ENCODE results near the gene SERPINB7. TPM values are rescaled to one million over a fixed set of nuclear protein-coding genes. Genes with fewer than 3 reads are reported as not detected.

SERPINB7 gene
- total RNA-seq, 1 donor from 2014 or later = not detected

DNA sequence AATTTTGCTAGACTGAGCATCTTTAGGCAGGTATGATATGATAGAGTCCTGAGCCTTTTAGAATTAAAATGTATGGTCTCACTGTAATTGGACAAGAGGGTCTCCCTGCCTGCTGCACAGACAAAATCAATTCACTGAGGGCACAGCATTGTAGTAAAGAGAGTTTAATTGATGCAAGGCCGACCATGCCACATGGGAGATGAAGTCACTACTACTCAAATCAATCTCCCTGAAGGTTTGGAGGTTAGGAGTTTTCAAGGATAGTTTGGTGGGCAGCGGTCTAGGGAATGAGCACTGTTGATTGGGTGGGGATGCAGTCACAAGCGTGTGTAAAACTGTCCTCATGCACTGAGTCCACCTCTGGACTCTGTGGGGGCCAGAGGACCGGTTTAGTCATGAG lies 26.1 kb downstream of the SERPINB7 start:
- DNase-seq (ENCODE audit: low spot score) = no peak
- Mint-ChIP-seq H3K27ac (no peak overlapping the region), H3K4me1 (ENCODE audit: low read depth) (no peaks in the 10 kb centered on the region), H3K9me3 (no peaks in the 10 kb centered on the region), H3K27me3 (ENCODE audit: insufficient read depth) (no peaks in the 10 kb centered on the region), H3K4me3 (no peak overlapping the region), H3K36me3 (ENCODE audit: low read depth) (no peaks in the 10 kb centered on the region)
- intact Hi-C loops (cut with micrococcal nuclease) = no loop called here

- Mint-ChIP-seq H3K36me3 (ENCODE audit: low read depth) (no peaks in the 10 kb centered on the region), H3K9me3 (no peaks in the 10 kb centered on the region), H3K4me3 (no peak overlapping the region), H3K4me1 (ENCODE audit: low read depth) (no peaks in the 10 kb centered on the region), H3K27me3 (ENCODE audit: insufficient read depth) (no peaks in the 10 kb centered on the region), H3K27ac (no peak overlapping the region)
- intact Hi-C loops (cut with micrococcal nuclease) = no loop called here
- DNase-seq (ENCODE audit: low spot score) = no peak
Measured at GRCh38 chr18:63808125-63808524, 32.9 kb downstream of the SERPINB7 start.

DNA sequence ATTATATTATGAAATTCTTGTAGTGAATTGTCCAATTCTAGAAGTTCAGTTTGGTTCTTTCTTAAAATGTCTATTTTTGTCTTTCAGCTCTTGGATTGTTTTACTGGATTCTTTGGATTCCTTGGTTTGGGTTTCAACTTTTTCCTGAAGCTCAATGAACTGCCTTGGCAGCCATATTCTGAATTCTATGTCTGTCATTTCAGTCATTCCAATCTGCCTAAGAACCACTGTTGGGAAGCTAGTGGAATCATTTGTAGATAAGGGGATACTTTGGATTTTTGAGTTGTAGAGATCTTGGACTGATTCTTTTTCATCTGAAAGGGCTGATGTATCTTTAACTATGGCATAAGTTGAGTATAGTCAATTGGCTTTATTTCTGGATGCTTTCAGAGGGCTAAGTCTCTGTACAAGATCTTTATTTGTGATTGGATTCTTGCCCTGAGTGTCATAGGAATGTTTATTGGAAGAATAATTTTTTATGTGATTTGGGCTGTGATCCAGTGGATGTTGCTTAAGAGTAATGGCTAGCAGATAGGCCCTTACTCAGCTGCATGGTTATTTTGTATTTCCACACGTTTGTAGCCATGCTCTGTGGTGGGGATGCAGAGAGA lies 42.3 kb downstream of the SERPINB7 start:
- intact Hi-C loops (cut with micrococcal nuclease) = no loop called here
- Mint-ChIP-seq H3K4me1 (ENCODE audit: low read depth) (no peaks in the 10 kb centered on the region), H3K9me3 (peaks cover 6% of the 10 kb centered on the region), H3K27ac (no peak overlapping the region), H3K4me3 (no peak overlapping the region), H3K27me3 (ENCODE audit: insufficient read depth) (peaks cover 8% of the 10 kb centered on the region), H3K36me3 (ENCODE audit: low read depth) (peaks cover 1% of the 10 kb centered on the region)
- DNase-seq (ENCODE audit: low spot score) = no peak

DNA sequence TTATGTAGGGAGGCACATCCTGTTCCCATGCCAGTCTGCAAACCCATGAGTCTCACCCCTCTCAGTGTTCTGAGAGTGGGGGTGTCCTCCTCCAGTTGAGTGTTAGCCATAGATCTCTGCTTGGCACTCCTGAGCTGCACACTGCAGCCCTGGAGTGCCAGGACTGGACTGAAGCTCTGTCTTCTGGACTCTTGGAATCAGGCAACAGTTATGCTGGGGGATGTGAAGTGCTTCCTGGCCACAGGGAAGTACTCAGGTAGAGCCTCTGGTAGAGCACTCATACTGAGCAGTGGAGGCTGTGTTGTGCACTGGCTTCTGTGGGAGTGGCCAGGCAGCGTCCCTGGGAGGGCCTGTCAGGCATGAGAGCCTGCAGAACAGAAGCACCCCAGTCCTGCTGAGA lies 43.0 kb downstream of the SERPINB7 start:
- peaks cover 6% of the 10 kb centered on the region for H3K9me3 Mint-ChIP-seq
- H3K4me1 Mint-ChIP-seq (ENCODE audit: low read depth) = no peaks in the 10 kb centered on the region
- H3K27me3 Mint-ChIP-seq (ENCODE audit: insufficient read depth) = peaks cover 8% of the 10 kb centered on the region
- no peak overlapping the region for H3K27ac Mint-ChIP-seq
- no peak for DNase-seq (ENCODE audit: low spot score)
- intact Hi-C loops (cut with micrococcal nuclease) = no loop called here
- H3K36me3 Mint-ChIP-seq (ENCODE audit: low read depth) = peaks cover 1% of the 10 kb centered on the region
- H3K4me3 Mint-ChIP-seq = no peak overlapping the region

DNA sequence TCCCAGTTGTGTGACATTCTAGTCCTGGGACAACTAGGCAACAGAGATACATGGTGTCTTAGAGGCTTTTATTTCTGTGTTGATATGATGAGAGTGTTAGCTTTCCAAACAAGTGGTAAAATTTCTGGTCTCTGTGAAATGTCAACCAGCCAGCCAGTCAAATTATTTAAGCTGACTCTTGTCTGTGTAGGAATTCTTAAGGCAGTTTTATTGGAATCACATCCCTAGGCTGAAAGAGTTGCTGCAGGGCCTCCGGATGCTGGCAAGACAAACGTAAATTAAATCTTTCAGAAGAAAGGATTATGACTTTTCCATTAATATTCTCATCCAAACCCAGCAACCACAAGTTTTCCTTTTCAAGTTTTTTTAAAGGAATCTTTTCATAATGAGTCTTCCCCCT lies 44.6 kb downstream of the SERPINB7 start:
- intact Hi-C loops (cut with micrococcal nuclease) = no loop called here
- H3K27me3 Mint-ChIP-seq (ENCODE audit: insufficient read depth) = peaks cover 8% of the 10 kb centered on the region

GRCh38 chr18:63820694-63821093 lies 45.5 kb downstream of the SERPINB7 start:
- no peaks in the 10 kb centered on the region for H3K4me1 Mint-ChIP-seq (ENCODE audit: low read depth)
- peaks cover 7% of the 10 kb centered on the region for H3K27me3 Mint-ChIP-seq (ENCODE audit: insufficient read depth)
- intact Hi-C loops (cut with micrococcal nuclease) = no loop called here
- H3K9me3 Mint-ChIP-seq = peaks cover 6% of the 10 kb centered on the region
- no peak for DNase-seq (ENCODE audit: low spot score)
- no peak overlapping the region for H3K27ac Mint-ChIP-seq
- H3K4me3 Mint-ChIP-seq = no peak overlapping the region
- H3K36me3 Mint-ChIP-seq (ENCODE audit: low read depth) = peaks cover 1% of the 10 kb centered on the region

More for the DNA sequence above, 44.6 kb downstream of the SERPINB7 start:
- Mint-ChIP-seq H3K4me1 (ENCODE audit: low read depth) (no peaks in the 10 kb centered on the region), H3K36me3 (ENCODE audit: low read depth) (peaks cover 1% of the 10 kb centered on the region), H3K27ac (no peak overlapping the region), H3K9me3 (peaks cover 6% of the 10 kb centered on the region), H3K4me3 (no peak overlapping the region)
- DNase-seq (ENCODE audit: low spot score) = no peak

GRCh38 chr18:63823516-63824219 lies 48.5 kb downstream of the SERPINB7 start:
- Mint-ChIP-seq H3K27me3 (ENCODE audit: insufficient read depth) (peaks cover 17% of the 10 kb centered on the region), H3K36me3 (ENCODE audit: low read depth) (no peaks in the 10 kb centered on the region), H3K9me3 (no peaks in the 10 kb centered on the region), H3K4me3 (no peak overlapping the region), H3K27ac (no peak overlapping the region), H3K4me1 (ENCODE audit: low read depth) (no peaks in the 10 kb centered on the region)
- peak; percentile 9 for DNase-seq (ENCODE audit: low spot score)
- intact Hi-C loops (cut with micrococcal nuclease) = loop anchor here (1.0 kb wide), 3 partner anchors 21 to 156 kb away; no protein-coding TSS in a partner anchor

- DNase-seq (ENCODE audit: low spot score) = no peak
- Mint-ChIP-seq H3K36me3 (ENCODE audit: low read depth) (no peaks in the 10 kb centered on the region), H3K27me3 (ENCODE audit: insufficient read depth) (peaks cover 21% of the 10 kb centered on the region), H3K27ac (no peak overlapping the region), H3K4me1 (ENCODE audit: low read depth) (no peaks in the 10 kb centered on the region), H3K4me3 (no peak overlapping the region), H3K9me3 (no peaks in the 10 kb centered on the region)
- intact Hi-C loops (cut with micrococcal nuclease) = loop anchor here (1.0 kb wide), 3 partner anchors 20 to 155 kb away; no protein-coding TSS in a partner anchor
Measured at GRCh38 chr18:63824220-63824525, 49.0 kb downstream of the SERPINB7 start.

DNA sequence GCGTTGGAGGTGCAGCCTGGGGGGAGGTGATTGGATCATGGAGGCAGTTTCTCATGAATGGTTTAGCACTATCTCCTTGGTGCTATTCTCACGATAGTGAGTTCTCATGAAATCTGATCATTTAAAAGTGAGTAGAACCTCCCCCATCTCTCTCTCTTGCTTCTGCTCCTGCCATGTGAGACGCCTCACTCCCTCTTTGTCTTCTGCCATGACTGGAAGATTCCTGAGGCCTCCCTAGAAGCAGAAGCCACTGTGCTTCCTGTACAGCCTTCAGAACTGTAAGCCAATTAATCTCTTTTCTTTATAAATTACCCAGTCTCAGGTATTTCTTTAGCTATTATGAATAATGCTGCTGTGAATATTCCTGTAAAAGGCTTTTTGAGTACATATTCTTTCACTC lies 52.9 kb downstream of the SERPINB7 start:
- intact Hi-C loops (cut with micrococcal nuclease) = no loop called here
- no peaks in the 10 kb centered on the region for H3K9me3 Mint-ChIP-seq
- H3K36me3 Mint-ChIP-seq (ENCODE audit: low read depth) = no peaks in the 10 kb centered on the region
- H3K4me1 Mint-ChIP-seq (ENCODE audit: low read depth) = peaks cover 13% of the 10 kb centered on the region
- H3K27ac Mint-ChIP-seq = no peak overlapping the region
- DNase-seq (ENCODE audit: low spot score) = no peak
- peaks cover 30% of the 10 kb centered on the region for H3K27me3 Mint-ChIP-seq (ENCODE audit: insufficient read depth)
- H3K4me3 Mint-ChIP-seq = no peak overlapping the region

DNA sequence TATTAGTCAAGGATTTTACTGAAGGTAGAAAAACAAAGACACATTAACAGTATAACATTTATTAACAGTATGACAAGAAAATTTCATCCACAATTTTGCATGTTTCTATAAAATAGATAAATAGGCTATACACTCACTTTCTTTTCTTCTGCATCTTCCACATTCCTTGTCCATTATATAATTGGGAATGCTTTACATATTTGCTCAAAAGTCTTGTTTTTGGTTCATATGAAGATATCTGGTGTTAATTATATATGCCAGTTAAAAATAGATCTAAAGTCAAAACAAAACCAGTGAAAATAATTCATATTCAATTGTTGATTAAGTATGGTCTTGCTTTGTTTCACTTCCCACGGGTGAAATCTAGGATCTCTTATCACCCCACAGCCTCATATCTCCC lies 53.4 kb downstream of the SERPINB7 start:
- H3K4me1 Mint-ChIP-seq (ENCODE audit: low read depth) = peaks cover 13% of the 10 kb centered on the region

GRCh38 chr18:63829886-63830285 lies 54.7 kb downstream of the SERPINB7 start:
- no peak for DNase-seq (ENCODE audit: low spot score)
- intact Hi-C loops (cut with micrococcal nuclease) = no loop called here
- peaks cover 41% of the 10 kb centered on the region for H3K27me3 Mint-ChIP-seq (ENCODE audit: insufficient read depth)
- no peak overlapping the region for H3K27ac Mint-ChIP-seq
- no peaks in the 10 kb centered on the region for H3K9me3 Mint-ChIP-seq
- no peak overlapping the region for H3K4me3 Mint-ChIP-seq
- H3K4me1 Mint-ChIP-seq (ENCODE audit: low read depth) = peaks cover 13% of the 10 kb centered on the region
- no peaks in the 10 kb centered on the region for H3K36me3 Mint-ChIP-seq (ENCODE audit: low read depth)

More for the DNA sequence above, 53.4 kb downstream of the SERPINB7 start:
- Mint-ChIP-seq H3K36me3 (ENCODE audit: low read depth) (no peaks in the 10 kb centered on the region), H3K4me3 (no peak overlapping the region), H3K27ac (no peak overlapping the region), H3K27me3 (ENCODE audit: insufficient read depth) (peaks cover 32% of the 10 kb centered on the region), H3K9me3 (no peaks in the 10 kb centered on the region)
- DNase-seq (ENCODE audit: low spot score) = no peak
- intact Hi-C loops (cut with micrococcal nuclease) = no loop called here

DNA sequence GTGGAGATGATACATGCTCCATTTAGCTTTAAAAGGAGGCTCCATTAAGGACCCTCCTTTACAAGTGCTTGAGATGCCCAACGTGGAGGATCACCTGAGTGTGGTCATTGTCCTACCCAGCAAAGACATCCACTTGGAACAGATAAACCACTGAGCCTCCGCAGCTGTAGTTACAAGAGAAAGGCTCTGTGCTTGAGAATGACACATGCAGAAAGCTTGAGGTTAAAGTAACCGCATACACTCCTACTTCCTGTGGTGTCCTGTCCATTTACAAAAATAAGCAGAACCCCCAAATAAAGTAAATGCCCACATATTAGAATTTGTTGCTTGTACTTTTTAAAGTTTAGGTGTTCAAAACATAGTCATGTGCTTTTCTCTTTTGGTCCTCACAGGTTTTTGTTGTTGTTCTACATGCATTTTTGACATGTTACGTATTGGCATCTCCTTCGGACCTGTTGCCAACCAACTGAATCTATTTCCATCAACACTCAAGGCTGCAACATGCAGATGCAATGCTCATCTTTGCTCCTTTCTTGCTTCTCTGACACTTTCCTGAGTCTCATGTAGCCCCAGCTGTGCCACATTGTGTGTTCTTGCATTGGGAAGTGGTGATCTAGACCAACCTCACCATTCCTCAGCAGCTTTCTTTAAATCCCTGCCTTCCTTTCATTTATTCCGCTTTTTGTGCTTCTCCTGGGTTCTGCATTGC lies 56.0 kb downstream of the SERPINB7 start:
- intact Hi-C loops (cut with micrococcal nuclease) = no loop called here
- Mint-ChIP-seq H3K4me1 (ENCODE audit: low read depth) (peaks cover 13% of the 10 kb centered on the region), H3K27me3 (ENCODE audit: insufficient read depth) (peaks cover 47% of the 10 kb centered on the region), H3K27ac (no peak overlapping the region), H3K36me3 (ENCODE audit: low read depth) (no peaks in the 10 kb centered on the region), H3K9me3 (no peaks in the 10 kb centered on the region), H3K4me3 (no peak overlapping the region)
- no peak for DNase-seq (ENCODE audit: low spot score)

DNA sequence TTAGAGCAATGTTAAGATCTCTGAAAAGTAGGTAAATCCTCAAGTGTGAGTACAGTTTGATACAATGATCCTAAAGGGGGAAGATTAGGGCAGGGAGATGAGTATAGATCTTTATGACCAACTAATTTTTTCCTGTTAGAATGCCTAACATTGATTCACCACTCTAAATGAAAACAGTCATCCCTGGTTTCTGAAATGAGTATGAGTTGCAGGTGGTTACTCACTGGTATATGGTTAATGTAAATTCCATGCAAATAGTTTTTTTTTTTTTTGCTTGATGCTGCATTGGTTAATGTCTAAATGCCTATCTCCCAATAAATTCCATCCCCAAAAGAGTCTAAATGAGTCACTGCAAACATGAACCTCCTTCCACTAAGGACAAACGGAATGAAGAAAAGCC lies 57.3 kb downstream of the SERPINB7 start:
- intact Hi-C loops (cut with micrococcal nuclease) = loop anchor here (1.0 kb wide), 1 partner anchor 119 kb away; no protein-coding TSS in a partner anchor
- no peak overlapping the region for H3K27ac Mint-ChIP-seq
- H3K27me3 Mint-ChIP-seq (ENCODE audit: insufficient read depth) = peaks cover 42% of the 10 kb centered on the region
- no peaks in the 10 kb centered on the region for H3K36me3 Mint-ChIP-seq (ENCODE audit: low read depth)
- no peak overlapping the region for H3K4me3 Mint-ChIP-seq
- peaks cover 13% of the 10 kb centered on the region for H3K4me1 Mint-ChIP-seq (ENCODE audit: low read depth)
- DNase-seq (ENCODE audit: low spot score) = no peak
- H3K9me3 Mint-ChIP-seq = no peaks in the 10 kb centered on the region

Measured in activated T-helper 1 cell treated with anti-CD3 and anti-CD28 coated beads, Interleukin-12 subunit alpha, Interleukin-12 subunit beta, Interleukin-2, Interleukin-4 antibody, amounts not matched to agents 30 ng/mL and 10 ng/mL and 1 ng/mL, durations not matched to agents 14 hours and 24 hours and 36 hours (primary cell).